Stimulated activated CD4-positive, alpha-beta T cell treated with anti-CD3 and anti-CD28 coated beads, Interleukin-1b, Interleukin-23, amount 100 ng/mL, for 1 hour (primary cell): Measurements from ENCODE around the gene HAND2.

Experiments
- DNase-seq, 2 donors: peaks; one replicate each; pipeline ENCODE4 v3.0.0-alpha.2; 2020; ENCODE audit warnings: low read depth in 2 of 2

The HAND2 gene

GRCh38 chr4:173521467-173522159, 8.4 kb downstream of the HAND2 start:
- no peak for DNase-seq

DNA sequence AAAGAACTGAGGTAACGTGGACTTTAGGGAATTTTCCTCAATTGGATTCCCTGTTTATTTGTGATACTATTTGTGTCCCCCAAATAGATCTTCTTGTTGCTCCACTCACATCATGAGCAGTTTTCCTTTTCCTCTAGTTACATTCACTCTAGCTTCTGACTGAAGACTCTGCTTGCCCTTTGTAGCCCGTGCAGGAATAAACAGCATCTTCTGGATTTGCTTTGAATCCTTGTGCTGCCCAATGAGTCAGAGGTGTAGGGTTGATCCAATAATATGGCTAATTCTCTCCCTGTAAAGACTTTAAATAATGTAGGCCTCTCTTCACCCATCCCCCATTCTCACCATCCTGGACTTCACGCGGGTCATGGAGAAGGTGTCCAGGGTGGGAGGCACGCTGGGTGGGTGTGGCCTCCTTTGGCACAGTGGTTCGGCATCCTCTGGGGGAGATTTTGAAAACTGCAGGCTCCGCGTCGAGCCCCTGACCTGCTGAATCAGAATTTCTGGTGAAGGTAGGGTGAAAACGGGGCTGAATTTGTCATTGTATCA, 9.0 kb downstream of the HAND2 start:
- DNase-seq, result no peak

DNA sequence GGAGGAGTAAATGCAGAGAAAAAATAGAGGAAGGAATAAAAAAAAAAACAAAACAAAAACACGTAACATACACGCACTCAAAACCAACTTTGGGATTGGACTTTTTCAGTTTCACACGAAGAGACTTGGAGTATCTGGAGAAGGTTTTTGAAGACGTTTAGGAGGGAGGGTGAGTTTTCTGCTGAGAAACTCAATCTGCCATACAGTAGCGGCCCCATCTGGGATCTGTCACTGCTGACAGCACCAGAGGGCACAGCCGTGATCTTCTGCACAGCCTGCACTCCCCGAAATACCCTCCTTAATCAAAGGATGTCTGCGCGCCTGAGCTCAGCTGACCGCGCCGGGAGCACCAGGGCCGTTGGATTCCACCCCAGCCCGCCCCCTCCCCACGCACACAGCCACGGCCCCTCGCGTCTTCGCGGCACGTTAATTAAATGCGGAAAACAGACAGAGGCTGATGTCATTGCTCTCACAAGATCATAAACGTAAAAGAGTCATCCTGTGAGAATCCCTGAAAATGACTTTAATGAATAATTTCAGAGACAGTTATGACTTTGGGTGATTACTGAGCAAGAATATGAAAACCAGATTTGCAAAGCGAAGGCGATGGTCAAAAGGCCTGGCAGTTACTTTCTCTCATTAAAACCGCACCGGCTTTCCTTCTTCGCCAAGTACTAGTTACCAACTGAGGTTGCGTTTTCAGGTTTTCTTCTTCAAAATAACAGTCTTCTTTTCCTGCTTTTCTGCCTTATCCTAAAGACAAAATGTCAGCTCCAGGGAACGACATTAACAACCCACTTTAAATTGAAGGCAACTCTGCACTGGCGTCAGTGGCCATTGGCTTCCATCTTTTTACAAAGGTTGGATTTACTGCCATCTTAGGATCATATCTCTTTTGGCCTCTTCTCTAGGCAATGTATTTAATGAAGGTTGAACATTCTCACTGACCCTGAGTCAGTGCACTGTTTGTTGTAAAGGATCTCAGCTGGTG, 10.6 kb downstream of the HAND2 start:
- no peak for DNase-seq

GRCh38 chr4:173518425-173519102, 11.5 kb downstream of the HAND2 start:
- DNase-seq, result no peak

GRCh38 chr4:173517781-173518424, 12.1 kb downstream of the HAND2 start:
- no peak for DNase-seq

- no peak for DNase-seq
Observed at GRCh38 chr4:173516621-173517524, 13.2 kb downstream of the HAND2 start.

DNA sequence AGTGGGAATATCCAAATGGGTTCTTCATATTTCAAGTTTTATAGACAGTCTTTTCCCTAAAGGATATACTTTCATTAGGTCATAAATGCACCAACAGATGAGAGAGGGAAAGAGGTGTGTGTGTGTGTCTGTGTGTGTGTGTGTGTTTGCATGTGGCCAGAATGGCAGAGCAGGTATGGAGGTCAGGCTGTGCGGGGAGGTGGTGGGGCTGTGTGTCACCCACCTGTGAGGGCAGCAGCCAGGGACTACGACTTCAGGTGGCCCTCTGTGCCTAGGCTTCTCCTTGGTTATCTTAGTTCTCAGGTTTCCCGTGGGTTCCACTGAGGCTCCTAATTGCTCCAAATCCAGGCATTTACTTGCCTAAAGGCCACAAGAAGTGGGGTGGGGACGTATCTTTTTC, 14.6 kb downstream of the HAND2 start:
- DNase-seq, result no peak

- DNase-seq, result no peak
Observed at GRCh38 chr4:173514641-173515217, 15.3 kb downstream of the HAND2 start.

- no peak for DNase-seq
Observed at GRCh38 chr4:173513651-173514050, 16.4 kb downstream of the HAND2 start.

DNA sequence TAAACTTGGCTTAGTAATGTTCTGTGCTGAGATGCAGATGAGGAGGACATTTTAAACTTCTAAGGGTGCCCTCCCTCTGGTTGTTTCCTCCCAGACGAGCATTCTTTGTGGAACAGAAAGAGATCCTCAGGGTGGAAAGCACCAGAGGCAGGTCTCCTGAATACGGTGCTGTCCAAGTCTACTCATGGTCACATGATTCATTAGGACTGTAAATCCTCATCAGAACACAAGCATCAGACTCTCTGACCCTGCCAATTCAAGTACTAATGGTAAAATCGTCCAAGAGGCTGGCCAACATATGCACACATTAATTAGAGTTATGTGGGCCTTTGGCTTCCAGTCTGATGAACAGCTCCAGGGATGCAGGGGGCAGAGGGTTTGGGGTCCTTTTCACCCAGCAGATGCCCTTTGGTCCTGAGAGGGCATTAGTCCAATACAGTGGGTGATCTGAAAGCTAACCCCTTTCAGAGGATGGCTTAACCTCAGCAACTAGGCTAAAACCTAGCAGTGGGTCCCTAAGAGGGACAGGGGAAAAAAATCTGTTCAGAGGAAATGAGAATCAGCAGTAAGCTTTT, 18.2 kb downstream of the HAND2 start:
- no peak for DNase-seq

- DNase-seq, result no peak
Observed at GRCh38 chr4:173509036-173510001, 20.7 kb downstream of the HAND2 start.

DNA sequence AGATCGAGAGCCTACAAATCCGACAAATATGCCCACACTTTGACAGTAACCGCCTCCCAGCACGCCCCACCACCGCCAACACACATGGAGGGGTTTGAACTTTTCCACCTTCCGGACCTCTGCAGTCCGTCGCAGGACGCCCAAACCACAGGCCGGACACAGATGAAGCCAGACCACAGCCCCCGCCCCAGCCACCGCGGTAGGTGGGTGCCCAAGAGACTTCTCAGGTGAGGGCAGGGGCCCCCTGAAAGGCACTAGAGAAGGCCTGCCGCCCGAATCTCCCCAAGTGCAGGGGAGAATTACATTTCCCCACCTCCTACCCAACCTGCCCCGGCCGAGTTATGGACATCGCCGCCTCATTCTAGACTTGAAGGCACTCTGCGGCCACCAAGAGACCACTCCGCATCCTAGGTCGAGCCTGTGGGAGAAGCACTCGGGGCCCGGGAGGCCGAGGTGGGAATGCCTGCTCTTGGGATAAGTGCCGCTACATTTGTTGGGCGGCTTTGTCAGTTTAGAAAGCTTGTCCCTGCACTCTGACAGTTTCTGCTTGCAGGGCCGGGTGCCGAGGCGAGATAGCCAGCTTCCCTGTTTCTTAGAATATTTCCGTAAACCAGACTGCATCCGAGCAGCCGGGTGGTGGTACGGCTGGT, 21.5 kb downstream of the HAND2 start:
- DNase-seq, result no peak

GRCh38 chr4:173507471-173508385, 22.3 kb downstream of the HAND2 start:
- DNase-seq, result no peak

- no peak for DNase-seq
Observed at GRCh38 chr4:173506597-173507211, 23.3 kb downstream of the HAND2 start.

DNA sequence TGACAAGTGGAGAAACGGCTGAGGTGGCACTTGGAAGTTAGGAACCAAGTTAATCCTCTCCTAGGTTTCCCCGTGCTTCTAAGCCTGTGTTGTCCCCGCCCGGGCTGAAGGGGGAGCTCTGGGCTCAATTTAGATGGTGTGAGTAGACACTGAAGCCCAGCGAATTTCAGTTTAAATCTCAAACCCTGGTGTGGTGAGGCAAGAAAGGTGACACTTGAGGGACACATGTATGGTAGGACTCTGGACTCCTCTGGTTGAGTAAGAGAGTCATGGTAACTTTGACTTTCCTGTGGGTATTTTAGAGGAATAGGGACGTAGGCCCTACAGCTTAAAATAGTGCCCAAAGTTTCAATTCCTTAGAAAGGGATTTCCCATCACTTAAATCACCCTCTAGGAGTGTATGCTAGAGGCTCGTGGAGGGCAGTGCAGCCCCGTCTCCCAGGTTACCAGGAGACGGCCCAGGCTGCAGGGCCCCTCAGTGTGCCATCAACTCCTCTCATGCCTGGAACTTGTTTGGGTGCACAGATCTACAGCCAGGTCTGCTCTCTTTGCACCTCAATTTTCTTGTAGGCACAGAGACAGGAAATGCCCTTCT, 24.0 kb downstream of the HAND2 start:
- DNase-seq, result no peak

DNA sequence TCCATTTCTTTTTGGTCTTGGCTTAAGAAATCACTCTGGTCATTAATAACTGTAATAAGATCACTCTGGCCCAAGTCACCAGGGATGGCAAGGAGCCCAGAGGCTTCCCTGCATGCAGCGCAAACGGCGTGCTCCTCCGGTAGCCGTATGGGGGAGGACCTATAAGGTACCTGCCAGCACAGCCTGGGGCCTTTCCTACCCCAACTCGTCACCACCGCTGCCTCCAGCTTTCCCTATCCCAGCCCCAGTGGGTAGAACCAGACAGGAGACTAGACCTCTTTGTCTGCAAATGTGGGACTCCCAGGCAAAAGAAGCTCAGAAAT, 25.9 kb downstream of the HAND2 start:
- no peak for DNase-seq
